ENCODE measurements around the gene TK2.

Gene TK2

GRCh38 chr16:66481081-66481942, 68.6 kb downstream of the TK2 start:
- Histone ChIP-seq H3F3A (ENCODE audit: insufficient read depth) (no peaks in the 10 kb centered on the region), H3K27me3 (ENCODE audit: low read length) (no peaks in the 10 kb centered on the region), H3K4me2 (ENCODE audit: low read depth, low read length, poor library complexity, severe bottlenecking) (no peak overlapping the region), H3K9ac (ENCODE audit: low read length) (no peak overlapping the region), H3K79me2 (ENCODE audit: insufficient read depth, low read length) (no peaks in the 10 kb centered on the region), H3K27ac (ENCODE audit: low read depth, low read length) (no peak overlapping the region), H2AFZ (ENCODE audit: low read depth, low read length, severe bottlenecking) (no peak overlapping the region), H4K20me1 (ENCODE audit: low read depth, low read length) (no peaks in the 10 kb centered on the region), H3K9me2 (replicated peaks; ENCODE audit: insufficient read depth, low read length) (no peaks in the 10 kb centered on the region), H3K4me3 (ENCODE audit: insufficient read depth, low read length, poor library complexity, severe bottlenecking) (no peak overlapping the region), H3K36me3 (ENCODE audit: low read length) (no peaks in the 10 kb centered on the region), H3K9me3 (ENCODE audit: insufficient read depth, low read length) (no peaks in the 10 kb centered on the region)
- no peak for TF ChIP-seq EZH2phosphoT487 (conservative IDR thresholded peaks at IDR 0.05; ENCODE audit: low read length)
- TF ChIP-seq, protein P1, sequence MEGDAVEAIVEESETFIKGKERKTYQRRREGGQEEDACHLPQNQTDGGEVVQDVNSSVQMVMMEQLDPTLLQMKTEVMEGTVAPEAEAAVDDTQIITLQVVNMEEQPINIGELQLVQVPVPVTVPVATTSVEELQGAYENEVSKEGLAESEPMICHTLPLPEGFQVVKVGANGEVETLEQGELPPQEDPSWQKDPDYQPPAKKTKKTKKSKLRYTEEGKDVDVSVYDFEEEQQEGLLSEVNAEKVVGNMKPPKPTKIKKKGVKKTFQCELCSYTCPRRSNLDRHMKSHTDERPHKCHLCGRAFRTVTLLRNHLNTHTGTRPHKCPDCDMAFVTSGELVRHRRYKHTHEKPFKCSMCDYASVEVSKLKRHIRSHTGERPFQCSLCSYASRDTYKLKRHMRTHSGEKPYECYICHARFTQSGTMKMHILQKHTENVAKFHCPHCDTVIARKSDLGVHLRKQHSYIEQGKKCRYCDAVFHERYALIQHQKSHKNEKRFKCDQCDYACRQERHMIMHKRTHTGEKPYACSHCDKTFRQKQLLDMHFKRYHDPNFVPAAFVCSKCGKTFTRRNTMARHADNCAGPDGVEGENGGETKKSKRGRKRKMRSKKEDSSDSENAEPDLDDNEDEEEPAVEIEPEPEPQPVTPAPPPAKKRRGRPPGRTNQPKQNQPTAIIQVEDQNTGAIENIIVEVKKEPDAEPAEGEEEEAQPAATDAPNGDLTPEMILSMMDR (IDR thresholded peaks at IDR 0.05; ENCODE audit: insufficient read depth, low read length, poor library complexity, severe bottlenecking) = no peak

GRCh38 chr16:66480265-66481080, 69.4 kb downstream of the TK2 start:
- H3K27me3 ChIP-seq (ENCODE audit: low read length) = no peaks in the 10 kb centered on the region
- no peaks in the 10 kb centered on the region for H4K20me1 ChIP-seq (ENCODE audit: low read depth, low read length)
- no peak for TF ChIP-seq EZH2phosphoT487 (conservative IDR thresholded peaks at IDR 0.05; ENCODE audit: low read length)
- TF ChIP-seq, protein P1 (IDR thresholded peaks at IDR 0.05; ENCODE audit: insufficient read depth, low read length, poor library complexity, severe bottlenecking) = no peak
- H3K9me3 ChIP-seq (ENCODE audit: insufficient read depth, low read length) = no peaks in the 10 kb centered on the region
- no peak overlapping the region for H3K9ac ChIP-seq (ENCODE audit: low read length)
- H3K4me3 ChIP-seq (ENCODE audit: insufficient read depth, low read length, poor library complexity, severe bottlenecking) = no peak overlapping the region
- H3K79me2 ChIP-seq (ENCODE audit: insufficient read depth, low read length) = no peaks in the 10 kb centered on the region
- no peaks in the 10 kb centered on the region for H3K36me3 ChIP-seq (ENCODE audit: low read length)
- no peak overlapping the region for H3K4me2 ChIP-seq (ENCODE audit: low read depth, low read length, poor library complexity, severe bottlenecking)
- H3K27ac ChIP-seq (ENCODE audit: low read depth, low read length) = no peak overlapping the region
- no peaks in the 10 kb centered on the region for H3K9me2 ChIP-seq (replicated peaks; ENCODE audit: insufficient read depth, low read length)
- H3F3A ChIP-seq (ENCODE audit: insufficient read depth) = no peaks in the 10 kb centered on the region
- H2AFZ ChIP-seq (ENCODE audit: low read depth, low read length, severe bottlenecking) = no peak overlapping the region

GRCh38 chr16:66479661-66480264, 70.2 kb downstream of the TK2 start:
- Histone ChIP-seq H3K9me3 (ENCODE audit: insufficient read depth, low read length) (no peaks in the 10 kb centered on the region), H3F3A (ENCODE audit: insufficient read depth) (no peaks in the 10 kb centered on the region), H3K27me3 (ENCODE audit: low read length) (no peaks in the 10 kb centered on the region), H3K36me3 (ENCODE audit: low read length) (no peaks in the 10 kb centered on the region), H3K4me2 (ENCODE audit: low read depth, low read length, poor library complexity, severe bottlenecking) (no peak overlapping the region), H4K20me1 (ENCODE audit: low read depth, low read length) (no peaks in the 10 kb centered on the region), H2AFZ (ENCODE audit: low read depth, low read length, severe bottlenecking) (no peak overlapping the region), H3K79me2 (ENCODE audit: insufficient read depth, low read length) (no peaks in the 10 kb centered on the region), H3K9me2 (replicated peaks; ENCODE audit: insufficient read depth, low read length) (no peaks in the 10 kb centered on the region), H3K4me3 (ENCODE audit: insufficient read depth, low read length, poor library complexity, severe bottlenecking) (no peak overlapping the region), H3K27ac (ENCODE audit: low read depth, low read length) (no peak overlapping the region), H3K9ac (ENCODE audit: low read length) (no peak overlapping the region)
- TF ChIP-seq, protein P1 (IDR thresholded peaks at IDR 0.05; ENCODE audit: insufficient read depth, low read length, poor library complexity, severe bottlenecking) = no peak
- TF ChIP-seq EZH2phosphoT487 (conservative IDR thresholded peaks at IDR 0.05; ENCODE audit: low read length) = no peak
